GM18526 (cell line): ENCODE results near the gene GFOD2.

Experiments
- POLR2A ChIP-seq: IDR thresholded peaks from 3 replicates; pipeline ENCODE4 v1.6.1; 2011; ENCODE audit not compliant: insufficient read length; ENCODE audit errors: extremely low read depth

GFOD2 gene

GRCh38 chr16:67628216-67628615 is 90.9 kb downstream of the GFOD2 start:
- no peak for TF ChIP-seq POLR2A
